ENCODE results near the gene SPTBN2. TPM values are rescaled to one million over a fixed set of nuclear protein-coding genes. Genes with fewer than 3 reads are reported as not detected.

The SPTBN2 gene
- total RNA-seq, 1 experiment from 2014 or later = 51.0 TPM

DNA sequence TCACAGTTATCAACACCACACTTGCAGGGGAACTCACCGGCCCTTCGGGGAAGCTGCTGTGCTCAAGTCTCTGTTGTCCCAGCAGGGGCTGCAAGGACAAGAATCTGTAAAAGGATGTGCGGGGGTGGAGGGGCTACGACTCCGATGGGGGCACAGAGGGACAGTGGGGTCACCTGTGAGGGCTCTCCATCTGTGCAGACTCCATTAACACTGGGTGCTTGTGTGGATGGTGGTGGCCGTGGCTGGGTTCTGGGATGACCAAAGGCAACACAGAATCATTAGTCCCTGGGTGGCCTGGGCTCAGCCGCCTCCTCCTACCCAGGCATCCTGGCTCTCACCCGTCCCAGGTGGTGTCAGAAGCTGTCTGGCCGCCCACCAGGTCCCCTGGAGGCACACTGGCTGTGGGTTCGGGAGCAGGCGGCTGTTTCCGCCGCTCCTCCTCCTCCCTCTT lies 41.2 kb downstream of the SPTBN2 start:
- intact Hi-C loops (cut with micrococcal nuclease; ENCODE audit: unreplicated experiment) = no loop called here
- no peaks in the 10 kb centered on the region for H3K79me2 ChIP-seq (ENCODE audit: low read depth)
- no peak overlapping the region for H3K4me3 ChIP-seq
- TF ChIP-seq, protein P1, sequence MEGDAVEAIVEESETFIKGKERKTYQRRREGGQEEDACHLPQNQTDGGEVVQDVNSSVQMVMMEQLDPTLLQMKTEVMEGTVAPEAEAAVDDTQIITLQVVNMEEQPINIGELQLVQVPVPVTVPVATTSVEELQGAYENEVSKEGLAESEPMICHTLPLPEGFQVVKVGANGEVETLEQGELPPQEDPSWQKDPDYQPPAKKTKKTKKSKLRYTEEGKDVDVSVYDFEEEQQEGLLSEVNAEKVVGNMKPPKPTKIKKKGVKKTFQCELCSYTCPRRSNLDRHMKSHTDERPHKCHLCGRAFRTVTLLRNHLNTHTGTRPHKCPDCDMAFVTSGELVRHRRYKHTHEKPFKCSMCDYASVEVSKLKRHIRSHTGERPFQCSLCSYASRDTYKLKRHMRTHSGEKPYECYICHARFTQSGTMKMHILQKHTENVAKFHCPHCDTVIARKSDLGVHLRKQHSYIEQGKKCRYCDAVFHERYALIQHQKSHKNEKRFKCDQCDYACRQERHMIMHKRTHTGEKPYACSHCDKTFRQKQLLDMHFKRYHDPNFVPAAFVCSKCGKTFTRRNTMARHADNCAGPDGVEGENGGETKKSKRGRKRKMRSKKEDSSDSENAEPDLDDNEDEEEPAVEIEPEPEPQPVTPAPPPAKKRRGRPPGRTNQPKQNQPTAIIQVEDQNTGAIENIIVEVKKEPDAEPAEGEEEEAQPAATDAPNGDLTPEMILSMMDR (conservative IDR thresholded peaks at IDR 0.05) = no peak
- TF ChIP-seq EZH2 (IDR thresholded peaks at IDR 0.05; ENCODE audit: low read depth) = no peak
- H3K27ac ChIP-seq = no peak overlapping the region
- H3K9me3 ChIP-seq (ENCODE audit: insufficient read depth, low read depth) = no peaks in the 10 kb centered on the region
- H4K20me1 ChIP-seq (ENCODE audit: insufficient read depth) = no peaks in the 10 kb centered on the region
- no peak overlapping the region for H2AFZ ChIP-seq
- H3K36me3 ChIP-seq (ENCODE audit: low read depth) = no peaks in the 10 kb centered on the region
- no peaks in the 10 kb centered on the region for H3K4me1 ChIP-seq (replicated peaks; ENCODE audit: insufficient read depth)
- ChIA-PET POLR2A (ENCODE audit: unreplicated experiment) (no interaction called here), CTCF (no interaction called here)
- no peaks in the 10 kb centered on the region for H3K9me2 ChIP-seq (ENCODE audit: insufficient read depth)
- DNase-seq = no peak
- H3K4me2 ChIP-seq = no peak overlapping the region
- H3F3A ChIP-seq (ENCODE audit: insufficient read depth, low read depth) = no peaks in the 10 kb centered on the region; the same call in 1 of the 2 replicates
- BruUV-seq (replicated peaks) = no TSS peak
- no peaks in the 10 kb centered on the region for H3K27me3 ChIP-seq (ENCODE audit: insufficient read depth, low read depth)

DNA sequence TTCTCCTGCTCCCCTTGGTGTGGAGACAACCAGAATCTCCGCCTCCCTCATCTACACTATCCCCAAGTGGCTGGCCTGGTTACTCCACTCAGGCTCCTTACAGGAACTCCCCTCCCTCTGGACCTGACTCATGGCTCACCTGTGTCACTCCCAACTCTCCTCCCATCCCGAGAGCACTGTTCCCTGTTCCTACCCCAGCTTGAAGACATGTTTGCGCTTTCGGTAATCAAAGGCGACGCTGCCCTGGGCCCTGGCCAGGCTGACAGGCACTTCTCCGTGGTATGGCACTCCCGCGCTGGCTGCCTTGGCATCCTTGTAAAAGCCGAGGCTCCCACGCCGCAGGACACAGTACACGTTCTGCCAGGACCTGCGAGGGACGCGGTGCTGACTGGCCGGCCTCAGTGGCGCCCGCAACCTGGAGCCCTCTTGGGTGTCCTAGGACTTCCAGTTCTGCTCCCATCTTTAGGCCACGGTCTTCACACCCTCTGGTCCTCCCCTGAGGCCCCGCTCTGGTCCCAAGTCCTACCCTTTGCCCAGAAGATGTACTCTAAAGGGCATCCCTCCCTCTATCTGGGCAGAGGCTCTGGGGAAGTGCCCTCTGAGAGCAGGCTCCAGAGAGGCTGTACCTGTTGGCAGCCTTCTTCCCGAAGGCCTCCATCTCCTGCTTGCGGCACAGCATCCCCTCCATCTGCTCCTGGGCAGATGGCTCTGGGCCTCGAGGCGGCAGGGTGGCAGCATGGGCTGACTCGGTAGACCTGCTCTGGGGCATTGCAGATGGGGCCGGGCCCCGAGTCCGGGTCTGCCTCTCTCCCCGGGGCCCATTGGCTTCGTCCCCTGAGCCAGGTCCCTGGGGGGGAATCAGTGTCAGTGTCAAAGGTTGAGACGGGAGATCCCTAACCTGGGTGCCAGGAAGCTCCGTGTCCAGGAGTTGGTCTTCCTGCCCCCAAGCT lies 41.9 kb downstream of the SPTBN2 start:
- no peak overlapping the region for H2AFZ ChIP-seq
- no peak overlapping the region for H3K4me2 ChIP-seq
- H4K20me1 ChIP-seq (ENCODE audit: insufficient read depth) = no peaks in the 10 kb centered on the region
- no peaks in the 10 kb centered on the region for H3K36me3 ChIP-seq (ENCODE audit: low read depth)
- H3K4me3 ChIP-seq = no peak overlapping the region
- H3K4me1 ChIP-seq (replicated peaks; ENCODE audit: insufficient read depth) = no peaks in the 10 kb centered on the region
- ChIA-PET CTCF (no interaction called here), POLR2A (ENCODE audit: unreplicated experiment) (no interaction called here)
- TF ChIP-seq EZH2 (IDR thresholded peaks at IDR 0.05; ENCODE audit: low read depth) = no peak
- TF ChIP-seq, protein P1 (conservative IDR thresholded peaks at IDR 0.05) = no peak
- H3F3A ChIP-seq (ENCODE audit: insufficient read depth, low read depth) = no peaks in the 10 kb centered on the region; the same call in 1 of the 2 replicates
- intact Hi-C loops (cut with micrococcal nuclease; ENCODE audit: unreplicated experiment) = no loop called here
- DNase-seq = no peak
- no peaks in the 10 kb centered on the region for H3K9me2 ChIP-seq (ENCODE audit: insufficient read depth)
- no TSS peak for BruUV-seq (replicated peaks)
- H3K27ac ChIP-seq = no peak overlapping the region
- no peaks in the 10 kb centered on the region for H3K9me3 ChIP-seq (ENCODE audit: insufficient read depth, low read depth)
- H3K27me3 ChIP-seq (ENCODE audit: insufficient read depth, low read depth) = no peaks in the 10 kb centered on the region
- H3K79me2 ChIP-seq (ENCODE audit: low read depth) = no peaks in the 10 kb centered on the region

DNA sequence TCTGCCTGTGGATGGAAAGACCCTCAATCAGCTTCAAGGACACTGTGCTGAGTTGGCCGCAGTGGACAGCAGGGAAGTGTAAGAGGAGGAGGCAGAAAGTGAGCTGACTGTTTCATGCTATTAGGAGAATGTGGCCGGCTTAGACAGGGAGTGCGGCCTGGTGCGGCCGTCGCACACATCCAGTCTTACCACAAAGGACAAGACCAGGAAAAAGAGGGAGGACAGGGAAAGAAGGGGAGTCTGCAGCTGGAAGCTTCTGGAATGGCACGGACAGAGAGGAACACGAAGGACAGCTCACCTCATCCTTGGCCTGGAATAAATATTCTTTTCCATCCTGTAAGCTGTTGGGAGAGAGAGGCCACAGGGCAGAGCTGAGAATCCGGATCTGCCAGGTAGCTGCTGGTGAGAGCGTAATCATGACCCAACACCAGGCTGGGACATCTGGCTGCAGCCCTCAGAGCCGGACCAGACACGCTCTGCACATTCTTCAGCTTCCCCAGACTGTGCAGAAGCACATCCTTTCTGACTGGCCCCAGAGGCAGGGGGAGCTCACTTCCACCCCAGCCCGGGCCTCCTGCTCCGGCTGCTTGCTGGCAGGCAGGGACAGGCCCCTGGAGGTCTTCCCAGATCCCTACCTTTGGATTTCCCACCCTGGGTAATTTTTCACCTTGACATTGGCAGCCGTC lies 42.8 kb downstream of the SPTBN2 start:
- TF ChIP-seq EZH2 (IDR thresholded peaks at IDR 0.05; ENCODE audit: low read depth) = no peak
- TF ChIP-seq, protein P1 (conservative IDR thresholded peaks at IDR 0.05) = no peak
- Histone ChIP-seq H4K20me1 (ENCODE audit: insufficient read depth) (no peaks in the 10 kb centered on the region), H3K4me2 (no peak overlapping the region), H3K27ac (no peak overlapping the region), H3K4me1 (replicated peaks; ENCODE audit: insufficient read depth) (no peaks in the 10 kb centered on the region), H3K4me3 (no peak overlapping the region), H3F3A (ENCODE audit: insufficient read depth, low read depth) (no peaks in the 10 kb centered on the region; the same call in 1 of the 2 replicates), H3K27me3 (ENCODE audit: insufficient read depth, low read depth) (no peaks in the 10 kb centered on the region), H3K9me3 (ENCODE audit: insufficient read depth, low read depth) (no peaks in the 10 kb centered on the region), H2AFZ (no peak overlapping the region), H3K79me2 (ENCODE audit: low read depth) (no peaks in the 10 kb centered on the region), H3K36me3 (ENCODE audit: low read depth) (no peaks in the 10 kb centered on the region), H3K9me2 (ENCODE audit: insufficient read depth) (no peaks in the 10 kb centered on the region)
- no TSS peak for BruUV-seq (replicated peaks)
- DNase-seq = no peak
- ChIA-PET CTCF (no interaction called here), POLR2A (ENCODE audit: unreplicated experiment) (interaction anchor here (0.6 kb wide), 1 partner anchor 102 kb away, joined by 14 read pairs; no protein-coding TSS in a partner anchor)
- intact Hi-C loops (cut with micrococcal nuclease; ENCODE audit: unreplicated experiment) = no loop called here

All from PC-9 (cell line).